NB4 (cell line): ENCODE results near the gene CSNK2A3.

Experiments used
- DNase-seq: peaks from one replicate; pipeline ENCODE4 v3.0.0; 2010; ENCODE audit warnings: low read depth
- H3K4me3 ChIP-seq: one replicate; pipeline ENCODE4 v1.5.1; 2011; ENCODE audit warnings: mild to moderate bottlenecking, low read depth, low read length, moderate library complexity
- MAX ChIP-seq: IDR thresholded peaks from 2 replicates; pipeline ENCODE4 v1.6.1; 2011; ENCODE audit warnings: low read depth, low read length
- MYC ChIP-seq: IDR thresholded peaks from 2 replicates; pipeline ENCODE4 v1.6.1; 2011; ENCODE audit warnings: low read depth, low read length
- POLR2A ChIP-seq: IDR thresholded peaks from 2 replicates; pipeline ENCODE4 v1.6.1; 2011; ENCODE audit warnings: mild to moderate bottlenecking; ENCODE audit not compliant: insufficient read length; ENCODE audit errors: extremely low read depth
- TF ChIP-seq, protein P1 (sequence below): IDR thresholded peaks from one replicate; pipeline ENCODE4 v1.5.1; 2012; ENCODE audit warnings: low read depth, low read length

CSNK2A3 gene

GRCh38 chr11:11378184-11378940 is 25.3 kb upstream of the CSNK2A3 start:
- no peak for DNase-seq
- TF ChIP-seq MYC (no peak), POLR2A (no peak), MAX (no peak)
- TF ChIP-seq, protein P1, sequence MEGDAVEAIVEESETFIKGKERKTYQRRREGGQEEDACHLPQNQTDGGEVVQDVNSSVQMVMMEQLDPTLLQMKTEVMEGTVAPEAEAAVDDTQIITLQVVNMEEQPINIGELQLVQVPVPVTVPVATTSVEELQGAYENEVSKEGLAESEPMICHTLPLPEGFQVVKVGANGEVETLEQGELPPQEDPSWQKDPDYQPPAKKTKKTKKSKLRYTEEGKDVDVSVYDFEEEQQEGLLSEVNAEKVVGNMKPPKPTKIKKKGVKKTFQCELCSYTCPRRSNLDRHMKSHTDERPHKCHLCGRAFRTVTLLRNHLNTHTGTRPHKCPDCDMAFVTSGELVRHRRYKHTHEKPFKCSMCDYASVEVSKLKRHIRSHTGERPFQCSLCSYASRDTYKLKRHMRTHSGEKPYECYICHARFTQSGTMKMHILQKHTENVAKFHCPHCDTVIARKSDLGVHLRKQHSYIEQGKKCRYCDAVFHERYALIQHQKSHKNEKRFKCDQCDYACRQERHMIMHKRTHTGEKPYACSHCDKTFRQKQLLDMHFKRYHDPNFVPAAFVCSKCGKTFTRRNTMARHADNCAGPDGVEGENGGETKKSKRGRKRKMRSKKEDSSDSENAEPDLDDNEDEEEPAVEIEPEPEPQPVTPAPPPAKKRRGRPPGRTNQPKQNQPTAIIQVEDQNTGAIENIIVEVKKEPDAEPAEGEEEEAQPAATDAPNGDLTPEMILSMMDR: no peak
- no peak overlapping the region for H3K4me3 ChIP-seq

- H3K4me3 ChIP-seq: no peak overlapping the region
- DNase-seq: no peak
- TF ChIP-seq, protein P1: no peak
- no peak for TF ChIP-seq MAX
These were observed 21.5 kb upstream of the CSNK2A3 start for GRCh38 chr11:11374358-11375148.

- no peak for DNase-seq
- no peak overlapping the region for H3K4me3 ChIP-seq
- TF ChIP-seq MAX (no peak), POLR2A (no peak), MYC (no peak)
- TF ChIP-seq, protein P1: no peak
These were observed 20.9 kb upstream of the CSNK2A3 start for GRCh38 chr11:11373934-11374333.

DNA sequence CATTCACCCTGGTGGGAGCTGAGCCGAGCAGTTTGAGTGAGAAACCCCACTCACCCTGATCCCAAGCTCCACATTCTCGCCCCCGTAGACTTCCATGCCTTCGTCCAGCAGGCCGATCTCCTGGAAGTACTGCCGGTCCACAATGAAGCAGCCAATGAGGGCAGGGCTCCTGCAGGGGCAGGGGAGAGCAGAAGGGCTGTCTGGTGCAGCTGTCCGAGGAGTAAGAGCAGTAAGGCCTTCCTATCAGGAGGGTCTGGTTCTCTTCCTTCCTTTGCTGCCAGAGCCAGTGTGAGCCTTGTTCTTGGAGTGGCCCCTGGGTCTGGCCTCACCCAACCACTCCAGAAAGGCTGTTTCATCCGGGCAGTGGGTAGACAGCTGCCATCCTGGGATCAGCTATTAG is 19.4 kb upstream of the CSNK2A3 start:
- TF ChIP-seq MYC (no peak), MAX (no peak), POLR2A (no peak)
- TF ChIP-seq, protein P1: no peak
- no peak overlapping the region for H3K4me3 ChIP-seq
- no peak for DNase-seq

- no peak for DNase-seq
- H3K4me3 ChIP-seq: no peak overlapping the region
These were observed 17.9 kb upstream of the CSNK2A3 start for GRCh38 chr11:11370962-11371303.

More at GRCh38 chr11:11370962-11371303, 17.9 kb upstream of the CSNK2A3 start:
- no peak for TF ChIP-seq MAX
- TF ChIP-seq MYC: no peak
- TF ChIP-seq, protein P1: no peak
- no peak for TF ChIP-seq POLR2A
